Measurements from ENCODE around the gene P3H3.
"Not testable (repeated sequence)": the region's sequence is repeated elsewhere in the genome, so short reads cannot be mapped to it uniquely, and the experiment has no call there.

The P3H3 gene

GRCh38 chr12:6858799-6859198 is 30.6 kb downstream of the P3H3 start:
- no peak for DNase-seq (ENCODE audit: low spot score)
- TF ChIP-seq CTCF (IDR thresholded peaks at IDR 0.05): no peak
- Histone ChIP-seq H3K4me3 (no peak overlapping the region), H3K27ac (no peak overlapping the region)

DNA sequence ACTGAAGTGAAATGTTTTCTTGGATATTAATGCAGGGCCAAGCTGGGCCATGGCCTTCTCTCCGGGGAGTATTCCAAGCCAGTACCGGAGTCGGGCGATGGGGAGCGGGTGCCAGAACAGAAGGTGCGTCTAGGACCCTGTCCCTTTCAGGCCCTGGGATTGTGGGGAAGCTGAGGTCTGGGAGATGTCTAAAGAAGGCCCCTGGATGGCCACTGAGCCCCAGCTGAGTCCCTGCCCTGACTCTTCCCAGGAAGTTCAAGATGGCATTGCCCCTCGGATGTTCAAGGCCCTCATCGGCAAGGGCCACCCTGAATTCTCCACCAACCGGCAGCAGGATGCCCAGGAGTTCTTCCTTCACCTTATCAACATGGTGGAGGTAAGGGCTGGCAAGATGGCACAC is 31.9 kb downstream of the P3H3 start:
- no peak for TF ChIP-seq CTCF (IDR thresholded peaks at IDR 0.05)
- no peak for DNase-seq (ENCODE audit: low spot score)
- no peak overlapping the region for H3K4me3 ChIP-seq
- H3K27ac ChIP-seq: no peak overlapping the region

- TF ChIP-seq CTCF (IDR thresholded peaks at IDR 0.05): no peak
- H3K27ac ChIP-seq: no peak overlapping the region
- DNase-seq (ENCODE audit: low spot score): no peak
- no peak overlapping the region for H3K4me3 ChIP-seq
Observed at GRCh38 chr12:6860942-6861341, 32.7 kb downstream of the P3H3 start.

- Histone ChIP-seq H3K4me3 (no peak overlapping the region), H3K27ac (no peak overlapping the region)
- DNase-seq (ENCODE audit: low spot score): no peak
- no peak for TF ChIP-seq CTCF (IDR thresholded peaks at IDR 0.05)
Observed at GRCh38 chr12:6861391-6861790, 33.2 kb downstream of the P3H3 start.

- DNase-seq (ENCODE audit: low spot score): no peak
- Histone ChIP-seq H3K4me3 (no peak overlapping the region), H3K27ac (no peak overlapping the region)
- TF ChIP-seq CTCF (IDR thresholded peaks at IDR 0.05): no peak
Observed at GRCh38 chr12:6863033-6863432, 34.8 kb downstream of the P3H3 start.

DNA sequence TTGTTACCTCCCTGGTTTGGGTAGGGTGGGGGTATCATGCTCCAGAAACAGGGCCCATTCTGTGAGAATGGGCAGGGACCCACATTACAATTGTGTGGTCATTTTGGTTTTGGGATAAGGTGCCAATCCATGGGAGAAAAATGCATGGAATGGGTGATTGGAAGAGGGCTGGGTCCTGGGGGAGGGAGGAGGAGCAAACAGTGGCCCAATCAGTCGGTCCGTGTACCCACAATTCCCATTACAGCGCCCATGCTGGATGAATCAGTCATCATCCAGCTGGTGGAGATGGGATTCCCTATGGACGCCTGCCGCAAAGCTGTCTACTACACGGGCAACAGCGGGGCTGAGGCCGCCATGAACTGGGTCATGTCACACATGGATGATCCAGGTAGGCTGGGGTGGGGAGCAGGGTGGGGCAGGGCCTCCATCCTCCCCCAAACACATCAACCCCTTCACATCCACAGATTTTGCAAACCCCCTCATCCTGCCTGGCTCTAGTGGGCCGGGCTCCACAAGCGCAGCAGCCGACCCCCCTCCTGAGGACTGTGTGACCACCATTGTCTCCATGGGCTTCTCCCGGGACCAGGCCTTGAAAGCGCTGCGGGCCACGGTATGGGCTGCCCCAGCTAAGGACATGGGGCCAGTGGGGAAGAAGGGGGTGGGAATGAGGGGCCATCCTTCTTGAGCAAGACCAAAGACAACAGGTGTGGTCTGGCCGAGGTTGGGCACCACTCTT is 35.5 kb downstream of the P3H3 start:
- TF ChIP-seq CTCF (IDR thresholded peaks at IDR 0.05): no peak

GRCh38 chr12:6865307-6865706 is 37.1 kb downstream of the P3H3 start:
- not testable (repeated sequence) for H3K27ac ChIP-seq; H3K4me3 ChIP-seq; DNase-seq (ENCODE audit: low spot score)

More for the DNA sequence above, 35.5 kb downstream of the P3H3 start:
- DNase-seq (ENCODE audit: low spot score): no peak
- no peak overlapping the region for H3K4me3 ChIP-seq
- no peak overlapping the region for H3K27ac ChIP-seq

All from coronary artery (tissue), 2 donors.